ENCODE measurements around the gene BCL6.
A peak's percentile ranks its signal among the peaks of the same experiment; 100 is the strongest.

Gene BCL6

GRCh38 chr3:187742351-187743171 is 2.7 kb downstream of the BCL6 start:
- H3K4me2 ChIP-seq (ENCODE audit: low read length): peak overlapping the region; percentile 94
- peaks cover 48% of the 10 kb centered on the region for H3K4me1 ChIP-seq (ENCODE audit: control insufficient read depth, insufficient read depth, low read length)
- peak overlapping the region; percentile 84 for H3K4me3 ChIP-seq (ENCODE audit: low read length)
- peak overlapping the region; percentile 95 for H3K9ac ChIP-seq (ENCODE audit: low read depth, low read length)
- no peaks in the 10 kb centered on the region for H3K9me3 ChIP-seq (replicated peaks; ENCODE audit: low read length)
- H3K27me3 ChIP-seq (ENCODE audit: control insufficient read depth, insufficient read depth, low read length): no peaks in the 10 kb centered on the region
- no peaks in the 10 kb centered on the region for H3K36me3 ChIP-seq (ENCODE audit: insufficient read depth, low read length)

- H3K4me1 ChIP-seq (ENCODE audit: control insufficient read depth, insufficient read depth, low read length): peaks cover 48% of the 10 kb centered on the region
- H3K36me3 ChIP-seq (ENCODE audit: insufficient read depth, low read length): no peaks in the 10 kb centered on the region
- H3K27me3 ChIP-seq (ENCODE audit: control insufficient read depth, insufficient read depth, low read length): no peaks in the 10 kb centered on the region
- H3K9ac ChIP-seq (ENCODE audit: low read depth, low read length): peak overlapping the region; percentile 95
- no peaks in the 10 kb centered on the region for H3K9me3 ChIP-seq (replicated peaks; ENCODE audit: low read length)
- H3K4me3 ChIP-seq (ENCODE audit: low read length): peak overlapping the region; percentile 84
- peak overlapping the region; percentile 94 for H3K4me2 ChIP-seq (ENCODE audit: low read length)
These were observed 3.6 kb downstream of the BCL6 start for GRCh38 chr3:187741403-187742350.

GRCh38 chr3:187740421-187741399 is 4.6 kb downstream of the BCL6 start:
- H3K4me1 ChIP-seq (ENCODE audit: control insufficient read depth, insufficient read depth, low read length): peaks cover 58% of the 10 kb centered on the region

GRCh38 chr3:187739561-187740332 is 5.5 kb downstream of the BCL6 start:
- H3K9ac ChIP-seq (ENCODE audit: low read depth, low read length): peak overlapping the region; percentile 95
- H3K4me2 ChIP-seq (ENCODE audit: low read length): peak overlapping the region; percentile 94
- H3K9me3 ChIP-seq (replicated peaks; ENCODE audit: low read length): no peaks in the 10 kb centered on the region
- H3K4me1 ChIP-seq (ENCODE audit: control insufficient read depth, insufficient read depth, low read length): peaks cover 67% of the 10 kb centered on the region
- no peaks in the 10 kb centered on the region for H3K36me3 ChIP-seq (ENCODE audit: insufficient read depth, low read length)
- peak overlapping the region; percentile 73 for H3K4me3 ChIP-seq (ENCODE audit: low read length)
- H3K27me3 ChIP-seq (ENCODE audit: control insufficient read depth, insufficient read depth, low read length): no peaks in the 10 kb centered on the region

More at GRCh38 chr3:187740421-187741399, 4.6 kb downstream of the BCL6 start:
- Histone ChIP-seq H3K36me3 (ENCODE audit: insufficient read depth, low read length) (no peaks in the 10 kb centered on the region), H3K27me3 (ENCODE audit: control insufficient read depth, insufficient read depth, low read length) (no peaks in the 10 kb centered on the region), H3K4me2 (ENCODE audit: low read length) (peak overlapping the region; percentile 94), H3K9ac (ENCODE audit: low read depth, low read length) (peak overlapping the region; percentile 95), H3K4me3 (ENCODE audit: low read length) (peak overlapping the region; percentile 73), H3K9me3 (replicated peaks; ENCODE audit: low read length) (no peaks in the 10 kb centered on the region)

GRCh38 chr3:187739094-187739560 is 6.1 kb downstream of the BCL6 start:
- Histone ChIP-seq H3K4me2 (ENCODE audit: low read length) (peak overlapping the region; percentile 94), H3K9me3 (replicated peaks; ENCODE audit: low read length) (no peaks in the 10 kb centered on the region), H3K36me3 (ENCODE audit: insufficient read depth, low read length) (no peaks in the 10 kb centered on the region), H3K9ac (ENCODE audit: low read depth, low read length) (peak overlapping the region; percentile 95), H3K4me3 (ENCODE audit: low read length) (peak overlapping the region; percentile 73), H3K27me3 (ENCODE audit: control insufficient read depth, insufficient read depth, low read length) (no peaks in the 10 kb centered on the region), H3K4me1 (ENCODE audit: control insufficient read depth, insufficient read depth, low read length) (peaks cover 70% of the 10 kb centered on the region)

GRCh38 chr3:187738331-187739093 is 6.8 kb downstream of the BCL6 start:
- Histone ChIP-seq H3K4me2 (ENCODE audit: low read length) (peak overlapping the region; percentile 94), H3K4me1 (ENCODE audit: control insufficient read depth, insufficient read depth, low read length) (peaks cover 70% of the 10 kb centered on the region), H3K36me3 (ENCODE audit: insufficient read depth, low read length) (peaks cover 3% of the 10 kb centered on the region), H3K27me3 (ENCODE audit: control insufficient read depth, insufficient read depth, low read length) (no peaks in the 10 kb centered on the region), H3K9ac (ENCODE audit: low read depth, low read length) (peak overlapping the region; percentile 95), H3K9me3 (replicated peaks; ENCODE audit: low read length) (no peaks in the 10 kb centered on the region), H3K4me3 (ENCODE audit: low read length) (peak overlapping the region; percentile 73)

GRCh38 chr3:187738071-187738330 is 7.3 kb downstream of the BCL6 start:
- Histone ChIP-seq H3K4me3 (ENCODE audit: low read length) (peak overlapping the region; percentile 73), H3K36me3 (ENCODE audit: insufficient read depth, low read length) (peaks cover 9% of the 10 kb centered on the region), H3K9me3 (replicated peaks; ENCODE audit: low read length) (no peaks in the 10 kb centered on the region), H3K27me3 (ENCODE audit: control insufficient read depth, insufficient read depth, low read length) (no peaks in the 10 kb centered on the region), H3K4me1 (ENCODE audit: control insufficient read depth, insufficient read depth, low read length) (peaks cover 70% of the 10 kb centered on the region), H3K4me2 (ENCODE audit: low read length) (peak overlapping the region; percentile 94), H3K9ac (ENCODE audit: low read depth, low read length) (peak overlapping the region; percentile 95)

- H3K9ac ChIP-seq (ENCODE audit: low read depth, low read length): peak overlapping the region; percentile 95
- no peaks in the 10 kb centered on the region for H3K9me3 ChIP-seq (replicated peaks; ENCODE audit: low read length)
- H3K27me3 ChIP-seq (ENCODE audit: control insufficient read depth, insufficient read depth, low read length): no peaks in the 10 kb centered on the region
- H3K4me1 ChIP-seq (ENCODE audit: control insufficient read depth, insufficient read depth, low read length): peaks cover 67% of the 10 kb centered on the region
- peaks cover 13% of the 10 kb centered on the region for H3K36me3 ChIP-seq (ENCODE audit: insufficient read depth, low read length)
- H3K4me2 ChIP-seq (ENCODE audit: low read length): peak overlapping the region; percentile 94
- H3K4me3 ChIP-seq (ENCODE audit: low read length): peak overlapping the region; percentile 73
These were observed 7.7 kb downstream of the BCL6 start for GRCh38 chr3:187737368-187738070.

- H3K4me3 ChIP-seq (ENCODE audit: low read length): peak overlapping the region; percentile 73
- H3K4me2 ChIP-seq (ENCODE audit: low read length): peak overlapping the region; percentile 94
- peaks cover 63% of the 10 kb centered on the region for H3K4me1 ChIP-seq (ENCODE audit: control insufficient read depth, insufficient read depth, low read length)
- no peaks in the 10 kb centered on the region for H3K9me3 ChIP-seq (replicated peaks; ENCODE audit: low read length)
- H3K9ac ChIP-seq (ENCODE audit: low read depth, low read length): peak overlapping the region; percentile 95
- no peaks in the 10 kb centered on the region for H3K27me3 ChIP-seq (ENCODE audit: control insufficient read depth, insufficient read depth, low read length)
- H3K36me3 ChIP-seq (ENCODE audit: insufficient read depth, low read length): peaks cover 19% of the 10 kb centered on the region
These were observed 8.3 kb downstream of the BCL6 start for GRCh38 chr3:187737006-187737367.

All from skeletal muscle satellite cell (primary cell).